ENCODE data around the gene ZNF141. TPM values are rescaled to one million over a fixed set of nuclear protein-coding genes. Genes with fewer than 3 reads are reported as not detected.

The ZNF141 gene
- total RNA-seq, 1 experiment from 2014 or later: 42.1 TPM

DNA sequence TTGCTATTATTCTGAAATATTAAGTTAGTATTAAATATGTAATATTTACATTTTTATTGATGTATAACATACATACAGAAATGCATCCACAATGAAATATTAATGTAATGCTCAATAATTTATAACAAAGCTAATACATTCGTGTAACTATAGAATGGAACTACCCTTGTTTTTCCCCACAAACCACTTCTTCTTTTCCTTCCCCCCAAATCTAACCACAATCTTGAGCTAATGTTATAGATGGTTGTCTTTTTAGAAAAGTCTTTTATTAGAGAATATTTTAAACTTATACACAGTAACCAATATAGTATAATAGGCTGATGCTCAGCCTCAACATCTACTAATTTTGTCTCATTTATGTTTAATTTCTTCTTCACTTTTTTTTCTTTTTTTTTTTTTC, 27.8 kb upstream of the ZNF141 start:
- no peak overlapping the region for H3K56ac ChIP-seq (ENCODE audit: insufficient read length, low read depth, low read length)
- peaks cover 2% of the 10 kb centered on the region; the same call in 1 of the 2 replicates for H3K79me2 ChIP-seq (ENCODE audit: insufficient read depth, low read length)
- no peak for DNase-seq
- no peak overlapping the region for H3K18ac ChIP-seq (ENCODE audit: insufficient read length, low read depth, low read length)
- H3K36me3 Mint-ChIP-seq (ENCODE audit: insufficient read depth in 1 of 3, low read depth in 3 of 3): peaks cover 5 to 7% (median 5%) of the 10 kb centered on the region in 3 experiments; a peak in 6 of 7 replicates
- no peak overlapping the region for H3K4me3 Mint-ChIP-seq
- no peak overlapping the region for H2BK12ac ChIP-seq (ENCODE audit: insufficient read length, low read depth, low read length)
- H2BK120ac ChIP-seq (ENCODE audit: low read depth, low read length, poor library complexity, severe bottlenecking): no peak overlapping the region
- no peak overlapping the region for H2BK20ac ChIP-seq (ENCODE audit: low read depth, low read length, poor library complexity, severe bottlenecking)
- H3K27me3 ChIP-seq (ENCODE audit: insufficient read depth, low read length): no peaks in the 10 kb centered on the region
- H3K4me1 ChIP-seq (ENCODE audit: insufficient read depth, low read length): no peaks in the 10 kb centered on the region
- no peaks in the 10 kb centered on the region for H3K4me1 Mint-ChIP-seq
- no peak overlapping the region for H4K5ac ChIP-seq (ENCODE audit: insufficient read length, low read depth, low read length)
- no peak overlapping the region for H3T11ph ChIP-seq (ENCODE audit: low read length)
- no peaks in the 10 kb centered on the region; the same call in none of the 2 replicates for H3K27me3 Mint-ChIP-seq (ENCODE audit: low read depth)
- no peak overlapping the region for H2BK15ac ChIP-seq (ENCODE audit: low read depth, low read length)
- H2AK5ac ChIP-seq (ENCODE audit: insufficient read length, low read length): no peak overlapping the region
- no peak overlapping the region for H3K4me2 ChIP-seq (ENCODE audit: insufficient read depth, insufficient read length, low read length)
- H2BK5ac ChIP-seq (ENCODE audit: insufficient read length, low read length): no peak overlapping the region
- WGBS (ENCODE audit: extremely low coverage, insufficient read length, low lambda C conversion rate): no CpG with 5 or more reads among the region's 1 CpG
- no peak overlapping the region for H4K91ac ChIP-seq (ENCODE audit: insufficient read length, low read depth, low read length)
- H4K8ac ChIP-seq (replicated peaks; ENCODE audit: insufficient read length, low read depth, low read length): no peak overlapping the region
- H3K9me3 ChIP-seq (ENCODE audit: control insufficient read depth, low read depth, low read length): no peaks in the 10 kb centered on the region
- H3K23ac ChIP-seq (ENCODE audit: insufficient read length, low read depth, low read length): no peak overlapping the region
- H3K23me2 ChIP-seq (ENCODE audit: insufficient read length, low read depth, low read length, poor library complexity, severe bottlenecking): no peaks in the 10 kb centered on the region
- H4K20me1 ChIP-seq (ENCODE audit: control insufficient read depth, insufficient read depth, insufficient read length): no peaks in the 10 kb centered on the region
- H2AFZ ChIP-seq (ENCODE audit: low read length): no peak overlapping the region
- no peak overlapping the region for H3K9ac ChIP-seq (ENCODE audit: extremely low read depth, insufficient read length, low read length)
- H3K14ac ChIP-seq (ENCODE audit: insufficient read depth, low read length): no peak overlapping the region
- H3K27ac ChIP-seq (ENCODE audit: insufficient read length, low read depth, low read length): no peak overlapping the region
- H3K4ac ChIP-seq (ENCODE audit: low read depth, low read length): no peak overlapping the region
- no peak overlapping the region for H3K27ac Mint-ChIP-seq
- peaks cover 68 to 78% of the 10 kb centered on the region in 2 experiments for H3K9me3 Mint-ChIP-seq
- TF ChIP-seq, protein P1, sequence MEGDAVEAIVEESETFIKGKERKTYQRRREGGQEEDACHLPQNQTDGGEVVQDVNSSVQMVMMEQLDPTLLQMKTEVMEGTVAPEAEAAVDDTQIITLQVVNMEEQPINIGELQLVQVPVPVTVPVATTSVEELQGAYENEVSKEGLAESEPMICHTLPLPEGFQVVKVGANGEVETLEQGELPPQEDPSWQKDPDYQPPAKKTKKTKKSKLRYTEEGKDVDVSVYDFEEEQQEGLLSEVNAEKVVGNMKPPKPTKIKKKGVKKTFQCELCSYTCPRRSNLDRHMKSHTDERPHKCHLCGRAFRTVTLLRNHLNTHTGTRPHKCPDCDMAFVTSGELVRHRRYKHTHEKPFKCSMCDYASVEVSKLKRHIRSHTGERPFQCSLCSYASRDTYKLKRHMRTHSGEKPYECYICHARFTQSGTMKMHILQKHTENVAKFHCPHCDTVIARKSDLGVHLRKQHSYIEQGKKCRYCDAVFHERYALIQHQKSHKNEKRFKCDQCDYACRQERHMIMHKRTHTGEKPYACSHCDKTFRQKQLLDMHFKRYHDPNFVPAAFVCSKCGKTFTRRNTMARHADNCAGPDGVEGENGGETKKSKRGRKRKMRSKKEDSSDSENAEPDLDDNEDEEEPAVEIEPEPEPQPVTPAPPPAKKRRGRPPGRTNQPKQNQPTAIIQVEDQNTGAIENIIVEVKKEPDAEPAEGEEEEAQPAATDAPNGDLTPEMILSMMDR (conservative IDR thresholded peaks at IDR 0.05): no peak
- no peaks in the 10 kb centered on the region for H3K79me1 ChIP-seq (ENCODE audit: insufficient read depth, low read depth, low read length, poor library complexity, severe bottlenecking)
